AG20443 (cell line): ENCODE data around the gene SCFD2.
"Not testable (repeated sequence)": the region's sequence is repeated elsewhere in the genome, so short reads cannot be mapped to it uniquely, and the experiment has no call there.

ENCODE experiments used
- DNase-seq: peaks from one replicate; pipeline ENCODE4 v3.0.0; 2012; ENCODE audit warnings: low spot score, mixed read lengths

Gene SCFD2

GRCh38 chr4:53189011-53189410, 176.8 kb downstream of the SCFD2 start:
- DNase-seq = peak; percentile 58

GRCh38 chr4:53186714-53187358, 179.0 kb downstream of the SCFD2 start:
- DNase-seq = no peak

DNA sequence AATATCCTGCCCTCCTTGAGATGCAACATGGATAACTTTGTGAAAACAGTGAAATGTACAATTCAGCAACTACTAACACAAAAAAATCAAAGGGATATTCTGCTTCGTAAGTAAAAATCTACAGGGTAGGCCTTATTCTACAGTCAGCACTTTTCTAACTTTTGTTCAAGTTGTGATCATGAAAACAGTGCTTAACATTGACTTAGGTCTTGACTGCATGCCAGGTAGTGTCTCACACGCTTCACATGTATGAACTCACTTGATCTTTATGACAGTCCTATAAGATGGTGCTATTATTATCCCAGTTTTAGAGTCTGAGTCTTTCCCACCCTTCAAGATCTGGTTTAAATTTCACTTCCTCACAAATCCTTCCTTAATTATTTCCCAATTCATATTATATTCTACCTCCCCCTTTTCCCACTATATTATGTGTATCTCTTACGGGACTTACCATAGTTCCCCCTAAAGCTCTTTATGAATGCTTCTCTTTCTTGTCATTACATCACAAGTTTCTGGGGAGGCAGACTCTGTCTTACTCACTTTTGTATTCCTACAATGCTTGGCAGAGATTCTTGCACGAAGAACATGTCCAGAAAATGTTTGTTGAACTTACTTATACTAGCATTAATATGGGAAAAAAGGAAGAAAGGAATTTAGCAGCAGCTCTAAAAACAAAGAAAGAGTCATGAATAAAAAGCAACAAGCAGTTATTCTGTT, 179.8 kb downstream of the SCFD2 start:
- DNase-seq = peak; percentile 17

DNA sequence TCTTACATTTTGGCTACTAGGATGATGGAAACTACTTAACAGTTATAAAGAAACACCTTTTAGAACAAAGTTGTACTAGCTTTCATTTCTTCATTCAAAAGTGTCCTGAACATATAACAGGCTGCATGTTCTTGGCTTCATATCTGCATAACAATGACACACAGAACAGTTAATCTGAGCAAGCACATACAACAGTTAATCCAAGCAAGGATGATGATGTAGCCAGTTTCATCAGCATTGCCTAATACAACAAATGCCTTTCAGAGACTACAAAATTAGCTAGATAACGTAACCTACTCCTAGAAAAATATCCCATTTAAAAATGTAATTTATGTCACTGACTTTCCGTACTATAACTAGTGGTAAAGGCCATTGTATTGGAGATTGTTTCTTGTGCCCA, 182.1 kb downstream of the SCFD2 start:
- no peak for DNase-seq

DNA sequence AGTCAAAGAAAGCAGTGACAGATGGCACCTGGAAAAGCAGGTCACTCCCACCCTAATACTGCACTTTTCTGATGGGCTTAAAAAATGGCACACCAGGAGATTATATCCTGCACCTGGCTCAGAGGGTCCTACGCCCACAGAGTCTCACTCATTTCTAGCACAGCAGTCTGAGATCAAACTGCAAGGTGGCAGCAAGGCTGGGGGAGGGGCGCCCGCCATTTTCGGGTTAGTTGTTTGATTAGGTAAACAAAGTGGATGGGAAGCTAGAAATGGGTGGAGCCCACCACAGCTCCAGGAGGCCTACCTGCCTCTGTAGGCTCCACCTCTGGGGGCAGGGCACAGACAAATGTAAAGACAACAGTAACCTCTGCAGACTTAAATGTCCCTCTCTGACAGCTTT, 188.1 kb downstream of the SCFD2 start:
- not testable (repeated sequence) for DNase-seq

DNA sequence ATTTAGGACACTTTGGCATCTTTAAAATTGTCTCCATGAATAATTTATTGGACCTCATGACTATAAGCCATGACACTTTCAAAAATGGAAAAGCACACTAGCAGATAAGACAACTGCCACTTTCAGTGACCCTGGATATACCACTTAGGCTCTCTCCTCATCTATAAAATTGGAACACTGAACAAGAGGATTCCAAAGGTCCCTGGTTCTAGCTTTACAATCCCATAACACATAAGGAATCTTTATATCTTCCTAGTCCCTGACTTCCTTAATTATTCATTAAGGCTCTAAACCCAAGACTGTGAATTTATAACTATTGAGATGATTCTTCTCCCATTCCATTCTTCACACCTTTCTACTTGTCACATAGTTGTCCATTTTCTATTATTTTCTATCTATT, 190.2 kb downstream of the SCFD2 start:
- DNase-seq = no peak

DNA sequence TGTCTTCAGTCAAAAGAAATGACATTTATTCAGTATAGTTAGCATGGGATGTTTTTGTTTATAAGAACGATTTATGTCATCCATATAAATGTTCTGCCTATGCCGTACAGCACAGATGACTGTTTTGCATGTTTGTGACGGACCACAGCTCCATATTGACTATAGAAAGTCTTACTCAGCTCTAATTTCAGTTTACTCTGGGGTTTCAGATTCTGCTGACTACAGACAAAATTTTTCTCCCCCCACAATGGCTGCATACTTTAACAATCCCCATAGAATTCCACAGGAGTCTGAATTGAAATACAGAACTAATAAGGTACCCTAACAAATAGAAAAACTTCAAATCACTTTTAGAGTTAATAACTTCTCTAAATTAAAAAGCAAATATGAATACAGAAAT, 191.0 kb downstream of the SCFD2 start:
- DNase-seq = no peak

- DNase-seq = no peak
Measured at GRCh38 chr4:53173576-53173975, 192.3 kb downstream of the SCFD2 start.

DNA sequence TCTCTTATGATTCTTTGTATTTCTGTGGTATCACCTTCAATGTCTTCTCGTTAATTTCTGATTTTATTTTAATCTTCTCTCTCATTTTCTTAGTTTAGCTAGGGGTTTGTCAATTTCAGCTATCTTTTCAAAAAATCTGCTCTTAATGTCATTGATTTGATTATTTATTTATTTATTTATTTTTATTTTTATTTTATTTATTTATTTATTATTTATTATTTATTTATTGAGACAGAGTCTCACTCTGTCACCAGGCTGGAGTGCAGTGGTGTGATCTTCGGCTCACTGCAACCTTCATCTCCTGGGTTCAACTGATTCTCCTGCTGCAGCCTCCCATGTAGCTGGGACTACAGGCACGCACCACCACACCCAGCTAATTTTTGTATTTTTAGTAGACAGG, 194.1 kb downstream of the SCFD2 start:
- no peak for DNase-seq

DNA sequence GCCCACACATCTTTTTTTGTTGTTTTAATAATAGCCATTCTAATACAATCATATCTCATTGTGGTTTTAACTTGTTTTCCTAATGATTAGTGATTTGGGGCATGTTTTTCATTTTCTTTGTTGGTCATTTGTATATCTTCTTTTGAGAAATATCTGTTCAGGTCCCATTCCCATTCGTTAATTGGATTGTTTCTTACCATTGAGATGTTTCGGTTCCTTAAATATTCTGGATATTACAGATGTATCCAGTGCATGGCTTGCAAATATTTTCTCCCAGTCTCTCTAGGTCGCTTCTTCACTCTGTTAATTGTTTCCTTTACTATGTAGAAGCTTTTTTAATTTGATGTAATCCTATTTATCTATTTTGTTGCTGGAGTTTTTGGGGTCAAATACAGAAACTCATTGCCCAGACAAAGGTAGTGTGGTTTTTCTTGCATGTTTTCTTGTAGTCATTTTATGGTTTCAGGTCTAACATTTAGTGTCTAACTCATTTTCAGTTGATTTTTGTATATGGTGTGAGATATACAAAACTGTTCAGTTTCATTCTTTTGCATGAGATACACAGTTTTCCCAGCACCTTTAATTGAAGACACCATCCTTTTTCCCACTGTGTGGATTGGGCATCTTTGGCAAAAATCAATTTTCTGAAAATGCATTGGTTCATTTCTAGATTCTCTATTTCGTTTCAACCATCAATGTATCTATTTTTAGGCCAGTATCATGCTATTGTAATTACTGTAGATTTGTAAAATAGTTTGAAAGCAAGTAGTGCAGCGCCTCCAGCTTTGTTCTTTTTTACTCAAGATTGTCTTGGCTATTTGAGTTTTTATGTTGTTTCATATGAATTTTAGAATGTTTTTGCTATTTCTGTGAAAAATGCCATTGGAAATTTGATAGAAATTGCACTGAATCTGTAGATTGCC, 195.9 kb downstream of the SCFD2 start:
- DNase-seq = no peak

- no peak for DNase-seq
Measured at GRCh38 chr4:53168228-53168627, 197.6 kb downstream of the SCFD2 start.

GRCh38 chr4:53162969-53163368, 202.9 kb downstream of the SCFD2 start:
- no peak for DNase-seq

DNA sequence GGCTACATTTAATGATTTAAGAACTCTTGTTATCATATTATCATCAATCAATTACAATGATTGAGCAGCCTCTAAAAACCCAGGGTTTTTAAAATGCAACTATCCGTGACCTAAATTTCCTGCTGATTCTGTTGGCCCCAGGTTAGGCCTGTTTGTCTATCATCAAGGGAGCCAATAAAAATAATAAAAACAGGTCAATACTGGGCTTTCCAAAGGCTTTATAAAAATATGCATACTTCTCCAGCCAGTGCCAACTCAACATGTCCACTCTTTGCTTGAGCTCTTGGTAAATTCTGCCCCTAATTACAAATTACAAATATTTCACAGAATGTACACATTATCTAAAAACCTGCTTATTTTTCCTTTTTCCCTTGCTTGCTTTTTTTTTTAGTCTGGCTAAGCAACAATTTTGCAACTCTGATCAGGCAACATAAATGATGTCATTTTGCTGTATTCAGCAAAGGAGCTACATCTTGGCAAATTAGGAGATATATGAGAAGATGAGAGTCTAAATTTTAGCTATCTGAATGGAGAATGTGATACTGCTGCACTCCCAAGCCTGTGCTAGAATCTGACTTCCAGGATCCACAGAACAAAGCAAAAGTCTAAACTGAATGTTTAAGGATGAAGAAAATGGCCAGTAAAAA, 204.0 kb downstream of the SCFD2 start:
- DNase-seq = no peak

GRCh38 chr4:53161051-53161786, 204.6 kb downstream of the SCFD2 start:
- DNase-seq = no peak

GRCh38 chr4:53156896-53157295, 209.0 kb downstream of the SCFD2 start:
- DNase-seq = no peak

- no peak for DNase-seq
Measured at GRCh38 chr4:53152467-53152866, 213.4 kb downstream of the SCFD2 start.

- no peak for DNase-seq
Measured at GRCh38 chr4:53151489-53151788, 214.4 kb downstream of the SCFD2 start.

DNA sequence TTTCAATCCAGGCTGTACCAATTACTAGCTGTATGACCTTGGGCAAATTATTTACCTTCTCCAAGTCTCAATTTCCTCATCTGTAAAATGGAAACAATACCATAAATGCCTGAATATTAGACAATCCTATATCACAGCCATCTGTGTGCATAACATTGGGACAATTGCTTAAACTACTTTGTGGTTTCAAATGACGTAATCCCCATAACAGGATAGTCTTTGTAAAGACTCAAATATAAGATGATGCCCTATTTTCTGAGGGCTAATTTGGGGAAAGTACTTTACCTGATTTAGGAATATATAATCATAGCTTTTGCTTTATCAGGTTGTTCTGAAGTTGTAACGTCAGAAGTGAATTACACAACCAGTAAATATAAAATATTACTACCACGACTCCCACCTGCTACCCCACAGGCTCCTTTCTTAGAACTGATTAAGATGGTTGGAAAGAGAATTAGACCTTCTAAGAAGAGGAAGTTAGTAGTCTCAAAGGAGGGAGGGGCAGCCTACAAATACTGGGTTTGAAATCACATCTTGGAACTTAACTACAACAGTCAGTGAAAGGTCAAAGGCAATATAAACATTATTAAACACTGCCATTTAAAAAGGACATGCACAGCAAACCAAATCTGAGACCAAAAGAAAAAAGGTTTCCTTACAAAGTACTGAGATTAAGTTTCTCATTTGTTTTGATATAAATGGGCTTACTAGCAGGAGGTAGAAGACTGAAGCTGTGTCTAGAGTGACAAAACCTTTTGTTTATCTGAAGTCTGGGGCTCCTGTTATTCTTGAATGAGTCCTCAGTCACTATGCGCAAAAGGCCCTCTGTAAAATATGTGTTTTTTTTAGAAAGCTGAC, 215.0 kb downstream of the SCFD2 start:
- DNase-seq = no peak

GRCh38 chr4:53147711-53148110, 218.2 kb downstream of the SCFD2 start:
- no peak for DNase-seq

- no peak for DNase-seq
Measured at GRCh38 chr4:53147197-53147596, 218.7 kb downstream of the SCFD2 start.

DNA sequence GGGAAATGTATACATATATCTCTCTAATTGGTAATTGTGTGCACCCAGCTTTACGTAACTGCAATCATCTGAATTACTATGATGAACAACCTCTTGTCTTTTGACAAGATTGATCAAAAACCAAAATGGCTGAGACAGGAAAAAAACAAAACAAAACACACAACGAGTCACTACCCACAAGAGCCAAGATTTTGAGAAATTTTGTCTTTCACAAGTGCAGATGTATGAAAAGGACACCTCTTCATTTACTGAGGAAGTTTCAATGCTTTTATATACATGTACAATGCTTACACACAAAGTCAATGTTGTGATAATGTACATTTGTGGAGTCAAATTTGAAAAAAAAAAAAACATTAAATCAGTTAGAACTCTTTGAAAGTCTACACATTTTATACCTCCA, 224.6 kb downstream of the SCFD2 start:
- DNase-seq = no peak
